Uterus (tissue), 2 donors: ENCODE measurements around the gene XPC.

ENCODE experiments used
- POLR2A ChIP-seq, 2 donors: fragments of 450-650 bp; IDR thresholded peaks; one replicate each; pipeline ENCODE4 v1.6.1; 2016; ENCODE audit warnings: antibody characterized with exemption in 2 of 2, mild to moderate bottlenecking in 1 of 2, moderate library complexity in 1 of 2
- TF ChIP-seq, protein P1 (sequence below), 4 experiments: fragments of 200-600 bp in 2 of 4; fragments of 450-650 bp in 2 of 4; sonication (generic) in 2 of 4; IDR thresholded peaks; one replicate each; pipeline ENCODE4 v1.5.1; 2016 to 2019; ENCODE audit warnings: antibody characterized with exemption in 4 of 4, mild to moderate bottlenecking in 2 of 4, moderate library complexity in 1 of 4

DNA sequence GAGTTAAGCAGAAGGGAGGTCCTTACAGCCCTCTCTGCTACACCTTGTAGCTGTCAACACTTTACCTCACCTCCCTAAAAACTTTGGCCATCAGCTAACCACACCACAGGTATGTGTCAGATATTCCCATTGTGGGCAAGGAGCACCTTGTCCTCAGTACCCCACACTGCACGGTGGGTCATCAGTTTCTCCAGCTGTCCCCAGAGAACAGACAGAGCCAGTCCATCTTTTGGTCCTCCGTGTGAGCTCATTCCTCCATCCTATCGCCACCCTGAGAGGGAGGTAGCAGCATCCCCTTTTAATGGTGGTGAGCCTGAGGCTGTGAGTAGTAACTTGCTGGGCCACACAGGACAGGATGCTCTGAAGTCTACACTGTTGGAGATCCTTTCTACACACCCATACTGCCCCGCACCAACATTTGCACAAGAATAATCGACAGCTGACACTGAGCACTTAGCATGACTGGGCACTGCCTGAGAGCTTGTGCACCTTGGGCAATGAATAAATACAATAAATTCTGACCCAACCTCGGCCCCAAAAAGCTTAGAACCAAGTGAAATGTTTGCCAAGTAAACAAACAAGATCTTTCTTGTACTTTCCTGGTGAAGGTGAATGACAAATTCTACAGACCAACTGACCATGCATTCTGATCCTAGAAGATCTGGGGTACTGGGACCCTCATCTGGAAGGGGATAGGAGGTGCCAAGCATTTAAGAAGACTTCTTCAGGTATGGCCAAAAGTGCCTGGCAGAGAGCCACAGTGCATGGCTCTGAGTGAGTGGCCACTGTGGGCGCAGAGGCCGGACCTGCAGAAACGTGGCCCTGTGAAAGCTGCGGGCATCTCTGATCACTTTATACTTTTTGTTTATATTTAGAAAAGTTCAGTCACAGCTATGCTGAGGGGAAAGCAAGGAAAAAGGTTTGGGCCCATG lies 60.7 kb downstream of the XPC start:
- TF ChIP-seq POLR2A (IDR thresholded peaks at IDR 0.05): no peak
- TF ChIP-seq, protein P1, sequence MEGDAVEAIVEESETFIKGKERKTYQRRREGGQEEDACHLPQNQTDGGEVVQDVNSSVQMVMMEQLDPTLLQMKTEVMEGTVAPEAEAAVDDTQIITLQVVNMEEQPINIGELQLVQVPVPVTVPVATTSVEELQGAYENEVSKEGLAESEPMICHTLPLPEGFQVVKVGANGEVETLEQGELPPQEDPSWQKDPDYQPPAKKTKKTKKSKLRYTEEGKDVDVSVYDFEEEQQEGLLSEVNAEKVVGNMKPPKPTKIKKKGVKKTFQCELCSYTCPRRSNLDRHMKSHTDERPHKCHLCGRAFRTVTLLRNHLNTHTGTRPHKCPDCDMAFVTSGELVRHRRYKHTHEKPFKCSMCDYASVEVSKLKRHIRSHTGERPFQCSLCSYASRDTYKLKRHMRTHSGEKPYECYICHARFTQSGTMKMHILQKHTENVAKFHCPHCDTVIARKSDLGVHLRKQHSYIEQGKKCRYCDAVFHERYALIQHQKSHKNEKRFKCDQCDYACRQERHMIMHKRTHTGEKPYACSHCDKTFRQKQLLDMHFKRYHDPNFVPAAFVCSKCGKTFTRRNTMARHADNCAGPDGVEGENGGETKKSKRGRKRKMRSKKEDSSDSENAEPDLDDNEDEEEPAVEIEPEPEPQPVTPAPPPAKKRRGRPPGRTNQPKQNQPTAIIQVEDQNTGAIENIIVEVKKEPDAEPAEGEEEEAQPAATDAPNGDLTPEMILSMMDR (IDR thresholded peaks at IDR 0.05): no peak
